OCI-M2 (cell line): ENCODE measurements around the gene ATP1A4.

Experiments
- DNase-seq: peaks from one replicate; lab custom pipeline; 2025; ENCODE audit not compliant: unreplicated experiment; lab: John Stamatoyannopoulos, UW

The ATP1A4 gene

GRCh38 chr1:160204526-160205241 is 53.3 kb downstream of the ATP1A4 start:
- DNase-seq = no peak

- no peak for DNase-seq
Measured at GRCh38 chr1:160205242-160206035, 54.0 kb downstream of the ATP1A4 start, which contains the start of gene PEA15. Gene PEA15, plus strand, starts transcription at chr1:160205384. Its CDS starts 6,161 bp downstream, at chr1:160211545.

- DNase-seq = no peak
Measured at GRCh38 chr1:160206036-160206389, 54.6 kb downstream of the ATP1A4 start.

GRCh38 chr1:160206421-160207117 is 55.2 kb downstream of the ATP1A4 start:
- no peak for DNase-seq

GRCh38 chr1:160207118-160207650 is 55.8 kb downstream of the ATP1A4 start:
- no peak for DNase-seq

GRCh38 chr1:160207771-160208556 is 56.6 kb downstream of the ATP1A4 start:
- DNase-seq = no peak

GRCh38 chr1:160208557-160209320 is 57.3 kb downstream of the ATP1A4 start:
- DNase-seq = no peak

GRCh38 chr1:160209321-160210046 is 58.1 kb downstream of the ATP1A4 start:
- DNase-seq = no peak

- DNase-seq = no peak
Measured at GRCh38 chr1:160210561-160210960, 59.2 kb downstream of the ATP1A4 start.

GRCh38 chr1:160211046-160211790 is 59.8 kb downstream of the ATP1A4 start:
- no peak for DNase-seq

- DNase-seq = no peak
Measured at GRCh38 chr1:160214481-160215140, 63.2 kb downstream of the ATP1A4 start.

- DNase-seq = no peak
Measured at GRCh38 chr1:160216301-160216700, 64.9 kb downstream of the ATP1A4 start.

GRCh38 chr1:160217481-160218051 is 66.2 kb downstream of the ATP1A4 start:
- DNase-seq = no peak

- no peak for DNase-seq
Measured at GRCh38 chr1:160219062-160219929, 67.9 kb downstream of the ATP1A4 start.

GRCh38 chr1:160220301-160220700 is 68.9 kb downstream of the ATP1A4 start:
- DNase-seq = no peak

- DNase-seq = no peak
Measured at GRCh38 chr1:160221089-160221488, 69.7 kb downstream of the ATP1A4 start.

GRCh38 chr1:160222546-160222945 is 71.1 kb downstream of the ATP1A4 start:
- DNase-seq = no peak
